K562 (cell line): ENCODE results near the gene BCAN. TPM values are rescaled to one million over a fixed set of nuclear protein-coding genes. Genes with fewer than 3 reads are reported as not detected.

Experiments
- ATAC-seq: fragments of 200-7000 bp; cut with Tn5 transposase; 3 replicates; pipeline ENCODE4 v1.9.1; 2020; ENCODE audit warnings: moderate library complexity
- BruUV-seq: library from RNA; stranded (reverse); fragments of 400-500 nt; replicated peaks from 2 replicates; lab custom pipeline; 2021; lab: Mats Ljungman, UMichigan
- CTCF ChIA-PET: fragments of 300-600 bp; formaldehyde crosslinking; extraction: SDS; loops from one replicate; lab custom pipeline; 2021; ENCODE audit warnings: low intra/inter-chr PET ratio; lab: Yijun Ruan, JAX
- POLR2A ChIA-PET: fragments of 300-600, 350-650 bp; sonication (Branson Sonifier 250); formaldehyde crosslinking; extraction: SDS; loops from one replicate; lab custom pipeline; 2021; ENCODE audit warnings: antibody characterized with exemption, inconsistent platforms; lab: Yijun Ruan, JAX
- DNase-seq, 4 experiments: peaks; one replicate each; pipeline versions ENCODE4 v3.0.0 to v3.0.0-alpha.2; 2011 to 2018; ENCODE audit warnings: low spot score in 3 of 4, mixed read lengths in 3 of 4; ENCODE audit errors: extremely low read depth in 1 of 4
- FAIRE-seq: peaks from 2 replicates; lab custom pipeline; 2011; peaks lifted over from hg19 to GRCh38; lab: Jason Lieb, UNC
- H2AFZ ChIP-seq: 2 replicates; pipeline ENCODE4 v1.6.0; 2011; ENCODE audit warnings: low read depth, low read length, control low read depth, inconsistent platforms
- H3K27ac ChIP-seq: fragments of 200-600 bp; 3 replicates; pipeline ENCODE4 v1.8.0; 2011; ENCODE audit warnings: low read depth, mild to moderate bottlenecking, control low read depth, inconsistent platforms, low read length, moderate library complexity, mixed read lengths; ENCODE audit errors: extremely low read depth
- H3K27me3 ChIP-seq, 2 experiments: fragments of 300-600 bp in 1 of 2; 2 replicates in 1 of 2; 3 replicates in 1 of 2; pipeline versions ENCODE4 v1.6.0 to v1.8.0; 2011; ENCODE audit warnings: inconsistent platforms in 2 of 2, low read length in 2 of 2, mild to moderate bottlenecking in 1 of 2, mixed read lengths in 1 of 2, moderate library complexity in 1 of 2; ENCODE audit not compliant: control insufficient read depth in 2 of 2, insufficient read depth in 2 of 2
- H3K36me3 ChIP-seq: fragments of 300-600 bp; 3 replicates; pipeline ENCODE4 v1.8.0; 2011; ENCODE audit warnings: mild to moderate bottlenecking, low read length, inconsistent platforms; ENCODE audit not compliant: control insufficient read depth, insufficient read depth
- H3K4me1 ChIP-seq, 2 experiments: fragments of 200-600 bp in 1 of 2; replicated peaks in 1 of 2; 2 replicates in 1 of 2; 3 replicates in 1 of 2; pipeline versions ENCODE4 v1.5.1 to v1.8.0; 2011; ENCODE audit warnings: inconsistent platforms in 2 of 2, low read length in 2 of 2, mild to moderate bottlenecking in 1 of 2, mixed read lengths in 1 of 2, moderate library complexity in 1 of 2; ENCODE audit not compliant: control insufficient read depth in 2 of 2, insufficient read depth in 2 of 2
- H3K4me2 ChIP-seq: 2 replicates; pipeline ENCODE4 v1.6.1; 2011; ENCODE audit warnings: low read length, control low read depth, inconsistent platforms, mixed read lengths; ENCODE audit not compliant: insufficient read depth
- H3K4me3 ChIP-seq: fragments of 200-600 bp; sonication (generic), shearing (Covaris generic); 2 replicates; pipeline ENCODE4 v1.5.1; 2016; ENCODE audit warnings: control low read depth, inconsistent platforms
- H3K79me2 ChIP-seq: fragments of 200-600 bp; 3 replicates; pipeline ENCODE4 v1.8.0; 2011; ENCODE audit warnings: low read length, inconsistent platforms; ENCODE audit not compliant: control insufficient read depth, insufficient read depth
- H3K9ac ChIP-seq, 2 experiments: 2 replicates each; pipeline versions ENCODE4 v1.6.0 to v1.6.1; 2011; ENCODE audit warnings: low read depth in 2 of 2, low read length in 2 of 2, control low read depth in 1 of 2, inconsistent platforms in 1 of 2, mild to moderate bottlenecking in 1 of 2, mixed read lengths in 1 of 2; ENCODE audit not compliant: insufficient read depth in 1 of 2
- H3K9me1 ChIP-seq: one replicate; pipeline ENCODE4 v1.6.0; 2011; ENCODE audit warnings: inconsistent platforms, mild to moderate bottlenecking, low read length, moderate library complexity; ENCODE audit not compliant: control insufficient read depth, insufficient read depth
- H3K9me3 ChIP-seq: replicated peaks from 2 replicates; pipeline ENCODE4 v1.5.1; 2011; ENCODE audit warnings: low read depth, low read length, inconsistent platforms; ENCODE audit not compliant: control insufficient read depth, insufficient read depth
- H4K20me1 ChIP-seq: replicated peaks from 2 replicates; pipeline ENCODE4 v1.6.1; 2011; ENCODE audit warnings: low read length, inconsistent platforms, mixed read lengths; ENCODE audit not compliant: control insufficient read depth, insufficient read depth
- BDP1 ChIP-seq: IDR thresholded peaks from 3 replicates; pipeline ENCODE4 v1.6.1; 2011; ENCODE audit not compliant: insufficient read length, insufficient read depth
- NFE2L1 ChIP-seq: fragments of 450-650 bp; IDR thresholded peaks from 2 replicates; pipeline ENCODE4 v1.6.1; 2016; ENCODE audit warnings: missing genetic modification characterization, low read depth, mild to moderate bottlenecking, missing compliant biosample characterization, moderate library complexity, borderline replicate concordance
- TSHZ1 ChIP-seq: fragments of 250-450 bp; sonication (Bioruptor Pico); IDR thresholded peaks from 2 replicates; pipeline ENCODE4 v1.4.0; 2020; ENCODE audit warnings: mild to moderate bottlenecking, moderate library complexity
- ZNF717 ChIP-seq: fragments of 250-450 bp; sonication (Bioruptor Pico); IDR thresholded peaks from 2 replicates; pipeline ENCODE4 v1.5.0; 2021
- ZNF830 ChIP-seq: fragments of 250-450 bp; sonication (Bioruptor Pico); IDR thresholded peaks from 2 replicates; pipeline ENCODE4 v1.5.0; 2021; ENCODE audit warnings: mild to moderate bottlenecking
- WGBS: fragments of 100-300 bp; shearing (Covaris generic); methylation state at CpG from one replicate; pipeline ENCODE4 v1.1.6; 2016; ENCODE audit warnings: low coverage, mixed read lengths; ENCODE audit not compliant: insufficient coverage; ENCODE audit errors: missing lambda C conversion rate; 5-methylcytosine and 5-hydroxymethylcytosine counted together
- in situ Hi-C: fragments of 300-500 bp; cut with MboI; formaldehyde crosslinking; loops from 4 replicates; pipeline ENCODE4 v1.15.0; 2018; ENCODE audit warnings: inconsistent platforms, mixed read lengths
- intact Hi-C: fragments of 100-400 bp; cut with micrococcal nuclease; formaldehyde crosslinking; loops from 2 replicates; pipeline ENCODE4 v1.14.2; 2022
- polyA plus RNA-seq, 8 experiments: library from polyadenylated mRNA; depleted of rRNA in 4 of 8; stranded (reverse) in 5 of 8; unstranded in 3 of 8; fragments of >200 nt; fragmentation: Nextera tagmentation in 2 of 8; fragmentation: Illumina TruSeq in 1 of 8; extraction: Ambion mirVana in 2 of 8; extraction: Trizol in 1 of 8; gene quantifications; 2 replicates each; pipeline versions ENCODE4 v1.2.1 to v1.2.3, GENCODE V29; 2011 to 2014; ENCODE audit warnings: inconsistent platforms in 1 of 8, missing spikeins in 1 of 8
- total RNA-seq, 7 experiments: library from RNA; depleted of rRNA in 6 of 7; stranded (reverse); fragments of >200 nt in 6 of 7; fragmentation: Illumina TruSeq in 2 of 7; extraction: Trizol in 2 of 7; gene quantifications; 2 replicates each; pipeline versions ENCODE4 v1.2.1 to v1.2.3, GENCODE V29; 2011 to 2021; ENCODE audit warnings: low replicate concordance in 1 of 7

BCAN gene
- total and polyA plus RNA-seq, 9 of the 15 experiments (the other 6 are each of a cell fraction or from before 2014, with no cell fraction given): 0.04 to 0.33 (median 0.14) TPM; not detected in 5

GRCh38 chr1:156681196-156681960 lies 39.5 kb downstream of the BCAN start (continued):
- TF ChIP-seq ZNF830 (no peak), NFE2L1 (no peak), BDP1 (no peak)

DNA sequence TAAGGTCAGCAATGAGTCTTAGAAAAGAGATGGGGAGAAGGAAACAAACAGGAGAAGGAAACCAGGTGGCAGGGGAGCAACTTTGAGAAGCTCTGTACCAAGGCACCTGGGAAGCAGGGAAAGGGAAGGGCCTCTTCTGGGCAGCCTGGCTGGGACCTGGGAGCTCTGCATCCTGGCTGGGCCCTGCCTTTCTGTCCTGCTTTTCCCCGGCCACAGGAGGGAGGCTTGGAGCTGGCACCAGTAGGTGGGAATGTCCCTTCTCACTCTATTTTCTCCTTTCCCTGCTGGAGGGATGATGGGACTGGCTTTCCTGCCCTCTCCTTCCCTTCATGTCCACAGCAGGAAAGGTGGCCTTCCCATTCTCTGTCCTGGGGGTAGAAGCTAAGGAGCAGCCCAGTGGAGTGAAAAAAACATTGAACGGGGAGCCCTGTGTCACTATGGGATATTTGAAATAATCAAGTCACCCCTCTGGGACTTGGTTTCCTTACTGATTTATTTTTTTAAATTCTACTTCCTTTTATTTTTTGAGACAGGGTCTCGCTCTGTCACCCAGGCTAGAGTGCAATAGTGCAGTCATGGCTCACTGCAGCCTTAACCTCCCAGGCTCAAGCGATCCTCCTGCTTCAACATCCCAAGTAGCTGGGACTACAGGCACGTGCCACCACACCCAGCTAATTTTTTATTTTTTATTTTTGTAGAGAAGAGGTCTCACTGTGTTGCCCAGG lies 40.4 kb downstream of the BCAN start:
- no peak overlapping the region for H2AFZ ChIP-seq
- WGBS: 14% methylated on average over 4 of the region's 5 CpGs
- DNase-seq (no peak), ATAC-seq (no peak), FAIRE-seq (no peak)
- no peak overlapping the region for H3K4me3 ChIP-seq
- H3K4me2 ChIP-seq: no peak overlapping the region
- no peak overlapping the region for H3K27ac ChIP-seq
- H3K36me3 ChIP-seq: no peaks in the 10 kb centered on the region
- TF ChIP-seq TSHZ1 (CRISPR knock-in tag) (no peak), ZNF717 (no peak)
- no TSS peak for BruUV-seq
- ChIA-PET POLR2A (interaction anchor here (0.6 to 1.3 kb wide), 3 partner anchors 17 to 45 kb away, joined by 3 to 7 read pairs (median 4); partner anchors contain the start of gene METTL25B), CTCF (interaction anchor here (1.2 kb wide), 1 partner anchor 43 kb away, joined by 4 read pairs; no protein-coding TSS in a partner anchor)
- H3K27me3 ChIP-seq: peaks cover 6 to 11% of the 10 kb centered on the region in 2 experiments; a peak in 4 of 5 replicates
- peaks cover 3 to 7% of the 10 kb centered on the region in 2 experiments for H3K4me1 ChIP-seq
- in situ Hi-C loops (no loop called here), intact Hi-C loops (no loop called here)
- H3K79me2 ChIP-seq: no peaks in the 10 kb centered on the region
- no peaks in the 10 kb centered on the region for H4K20me1 ChIP-seq
- H3K9me1 ChIP-seq: no peaks in the 10 kb centered on the region
- H3K9ac ChIP-seq: no peak overlapping the region
- no peaks in the 10 kb centered on the region for H3K9me3 ChIP-seq
